Activated effector memory CD4-positive, alpha-beta T cell treated with anti-CD3 and anti-CD28 coated beads, Interleukin-2, amount 50 U/mL, for 16 hours (primary cell): ENCODE results near the gene CTBP1.

ENCODE experiments used
- DNase-seq: peaks from one replicate; pipeline ENCODE4 v3.0.0-alpha.2; 2020

The CTBP1 gene

DNA sequence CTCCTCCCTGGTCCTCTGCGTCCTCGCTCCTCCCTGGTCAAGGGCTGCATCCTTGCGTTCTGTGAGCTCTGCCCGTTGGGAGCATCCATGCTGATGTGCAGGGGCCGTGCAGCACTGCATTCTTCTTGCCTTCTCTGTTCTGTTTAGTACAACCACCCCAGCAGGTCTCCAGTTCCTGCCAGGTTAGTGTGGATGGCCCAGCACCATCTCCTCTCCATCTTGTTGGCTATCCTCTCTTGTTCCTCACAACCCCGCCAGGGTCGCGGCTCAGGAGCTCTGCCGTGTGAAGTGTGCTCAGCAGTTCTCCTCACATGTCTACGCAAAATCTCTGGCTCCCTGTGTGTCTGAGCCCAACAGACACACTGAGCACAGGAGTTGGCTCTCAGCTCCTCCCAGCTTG lies 30.3 kb upstream of the CTBP1 start:
- DNase-seq, result peak; percentile 31

DNA sequence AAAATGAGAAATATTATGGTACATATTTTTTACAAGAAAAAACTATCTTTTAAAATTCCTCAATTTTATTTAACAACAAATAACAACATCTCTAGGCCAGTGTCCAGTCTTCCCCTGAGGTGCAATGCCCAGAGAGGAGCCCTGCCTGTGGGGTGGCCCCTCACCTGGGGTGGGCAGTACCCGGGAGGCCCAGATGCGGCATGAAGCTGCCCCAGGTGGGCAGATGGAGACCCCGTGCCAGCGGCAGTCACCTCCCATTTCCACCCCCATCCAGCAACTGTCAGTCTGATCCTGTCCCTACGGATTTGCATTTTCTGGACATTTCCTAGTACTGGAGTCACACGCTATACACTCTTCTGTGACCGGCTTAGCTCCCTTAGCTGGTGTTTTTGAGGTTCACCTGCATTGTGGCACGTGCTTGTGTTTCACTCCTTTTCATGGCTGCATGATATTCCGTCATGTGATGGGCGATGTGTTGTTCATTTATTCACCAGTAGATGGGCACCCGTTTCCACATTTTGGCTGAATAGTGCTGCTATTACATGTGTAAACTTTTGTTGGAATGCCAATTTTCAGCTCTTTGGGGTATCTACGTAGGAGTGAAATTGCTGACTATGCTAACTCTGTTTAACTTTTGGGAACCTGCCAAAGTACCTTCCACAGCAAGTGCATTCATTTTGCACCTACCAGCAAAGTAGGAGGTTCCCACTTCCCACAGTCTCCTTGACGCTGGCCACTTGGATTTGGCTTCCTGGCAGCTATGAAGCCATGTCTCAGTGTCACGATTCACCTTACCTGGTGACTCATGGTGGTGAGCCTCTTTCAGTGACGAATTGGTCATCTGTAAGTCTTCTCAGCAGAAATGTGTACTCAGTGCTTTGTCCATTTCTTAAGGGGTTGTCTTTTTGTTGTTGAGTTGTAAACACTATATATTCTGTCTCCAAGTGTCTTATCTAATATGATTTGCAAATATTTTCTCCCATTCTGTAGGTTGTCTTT lies 29.0 kb upstream of the CTBP1 start:
- DNase-seq, result peak; percentile 50

DNA sequence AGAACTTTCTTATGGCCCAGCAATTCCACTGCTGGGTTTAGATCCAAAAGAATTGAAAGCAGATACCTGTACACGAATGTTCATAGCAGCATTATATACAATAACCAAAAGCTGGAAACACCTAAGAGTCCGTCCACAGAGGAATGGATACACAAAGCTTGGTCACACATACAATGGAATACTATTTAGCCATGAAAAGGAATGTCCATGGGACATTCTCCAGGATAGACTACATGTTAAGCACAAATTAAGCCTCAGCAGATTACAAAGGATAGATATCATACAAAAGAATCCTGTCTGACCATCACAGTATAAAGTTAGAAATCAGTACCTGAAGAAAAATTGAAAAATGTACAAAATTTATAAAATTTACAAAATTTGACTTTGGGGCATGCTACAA lies 28.1 kb upstream of the CTBP1 start:
- DNase-seq, result no peak

DNA sequence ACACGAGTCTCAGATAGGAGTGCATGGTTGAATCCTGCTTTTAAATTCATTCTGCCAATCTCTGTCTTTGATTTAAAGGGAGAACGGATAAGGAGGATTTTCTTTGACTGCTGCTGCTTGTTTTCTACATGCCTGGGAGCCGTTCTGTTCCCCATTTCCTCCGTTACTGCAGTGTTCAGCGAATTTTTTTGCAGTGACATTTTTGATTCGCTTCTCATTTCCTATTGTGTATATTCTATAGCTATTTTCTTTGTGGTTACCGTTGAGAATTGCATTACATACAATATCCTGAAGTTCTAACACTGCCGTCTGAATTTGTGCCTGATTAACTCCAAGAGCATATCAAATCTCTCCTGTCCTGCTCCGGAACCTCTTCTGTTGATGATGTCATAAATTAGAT lies 25.9 kb upstream of the CTBP1 start:
- no peak for DNase-seq

DNA sequence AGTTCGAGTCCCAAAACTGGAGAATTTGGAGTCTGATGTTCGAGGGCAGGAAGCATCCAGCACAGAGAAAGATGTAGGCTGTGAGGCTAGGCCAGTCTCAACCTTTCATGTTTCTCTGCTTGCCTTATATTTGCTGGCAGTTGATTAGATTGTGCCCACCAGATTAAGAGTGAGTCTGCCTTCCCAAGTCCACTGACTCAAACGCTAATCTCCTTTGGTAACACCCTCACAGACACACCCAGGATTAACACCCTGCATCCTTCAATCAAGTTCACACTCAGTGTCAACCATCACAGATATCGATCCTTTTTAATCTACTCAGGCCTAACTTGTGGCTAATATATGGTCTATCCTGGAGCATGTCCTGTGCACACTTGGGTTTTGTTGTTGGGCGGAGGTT lies 22.8 kb upstream of the CTBP1 start:
- no peak for DNase-seq

DNA sequence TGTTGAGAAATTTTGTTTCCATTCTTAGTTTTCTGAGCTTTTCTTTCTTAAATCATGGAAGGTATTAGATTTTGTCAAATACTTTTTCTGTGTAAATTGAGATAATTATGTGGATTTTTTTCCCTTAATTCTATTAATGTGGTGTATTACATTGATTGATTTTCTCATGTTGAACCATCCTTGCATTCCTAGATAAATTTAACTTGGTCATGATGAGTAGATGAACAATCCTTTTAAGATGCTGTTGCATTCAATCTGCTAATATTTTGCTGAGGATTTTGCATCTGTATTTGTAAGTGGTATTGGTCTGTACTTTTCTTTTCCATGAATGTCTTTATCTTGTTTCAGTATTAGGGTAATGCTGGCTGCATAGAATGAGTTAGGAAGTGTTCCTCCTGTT lies 20.3 kb upstream of the CTBP1 start:
- DNase-seq, result no peak

DNA sequence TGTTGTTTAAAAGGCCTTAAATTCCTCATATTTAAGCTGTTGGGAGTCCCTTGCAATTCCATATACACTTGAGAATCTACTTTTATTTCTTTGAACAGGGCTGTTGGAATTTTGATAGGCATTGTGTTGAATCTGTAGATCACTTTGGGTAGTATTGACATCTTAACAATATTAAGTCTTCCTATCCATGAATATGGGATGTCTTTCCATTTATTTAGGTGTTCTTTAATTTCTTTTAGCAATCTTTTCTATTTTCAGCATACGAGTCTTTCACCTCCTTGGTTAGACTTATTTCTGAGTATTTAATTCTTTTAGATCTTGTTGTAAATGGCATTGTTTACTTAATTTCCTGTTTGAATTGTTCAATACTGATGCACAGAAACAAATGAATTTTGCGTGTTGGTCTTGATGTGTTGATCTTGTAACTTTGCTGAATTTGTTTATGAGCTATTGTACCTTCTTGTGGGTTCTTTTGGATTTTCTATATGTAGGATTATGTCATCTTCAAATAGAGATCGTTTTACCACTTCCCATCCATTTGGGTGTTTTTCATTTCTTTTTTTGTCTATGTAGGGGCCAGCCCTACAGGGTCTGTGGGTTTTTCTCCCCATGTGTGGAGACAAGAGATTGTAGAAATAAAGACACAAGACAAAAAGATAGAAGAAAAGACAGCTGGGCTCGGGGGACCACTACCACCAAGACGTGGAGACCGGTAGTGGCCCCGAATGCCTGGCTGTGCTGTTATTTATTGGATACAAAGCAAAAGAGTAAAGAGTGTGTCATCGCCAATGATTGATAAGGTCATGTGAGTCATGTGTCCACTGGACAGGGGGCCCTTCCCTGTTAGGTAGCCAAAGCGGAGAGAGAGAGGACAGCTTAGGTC lies 18.2 kb upstream of the CTBP1 start:
- no peak for DNase-seq

DNA sequence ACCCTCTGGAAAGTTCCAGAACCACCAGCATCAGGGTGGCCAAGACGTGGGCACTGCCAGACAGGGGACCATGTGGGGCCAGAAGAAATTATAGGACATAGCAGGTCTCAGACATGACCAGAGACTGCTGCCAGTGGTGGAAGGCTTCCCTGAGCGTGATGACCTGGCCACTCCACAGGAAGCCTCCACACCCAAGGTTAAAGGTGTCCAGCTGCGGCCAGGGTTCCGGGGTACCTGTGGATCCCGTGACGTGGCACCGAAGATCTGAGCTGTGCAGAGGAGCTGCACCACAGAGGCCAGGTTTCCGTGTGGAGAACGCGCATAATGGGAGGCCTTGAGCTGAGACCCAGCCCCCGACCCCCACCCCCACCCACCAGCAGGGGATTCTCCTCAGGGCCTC lies 16.4 kb upstream of the CTBP1 start:
- DNase-seq, result peak; percentile 58

DNA sequence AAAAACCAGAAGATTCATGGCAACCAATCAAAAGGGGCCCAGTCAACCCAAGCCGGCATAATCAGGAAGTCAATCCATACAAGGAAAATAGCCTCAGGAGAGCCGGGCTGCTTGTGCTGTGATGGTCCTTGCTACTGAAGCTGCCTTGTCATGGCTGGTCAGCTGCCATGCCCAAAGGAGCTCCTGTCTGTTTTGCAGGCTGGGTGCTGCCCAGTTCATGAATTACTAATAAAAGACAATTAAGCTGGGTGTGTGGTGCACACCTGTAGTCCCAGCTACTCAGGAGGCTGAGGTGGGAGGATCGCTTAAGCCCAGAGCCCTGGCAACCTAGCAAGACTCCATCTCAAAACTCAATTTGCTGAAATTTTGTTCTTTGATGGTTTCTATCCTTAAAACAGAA lies 16.0 kb upstream of the CTBP1 start:
- no peak for DNase-seq

DNA sequence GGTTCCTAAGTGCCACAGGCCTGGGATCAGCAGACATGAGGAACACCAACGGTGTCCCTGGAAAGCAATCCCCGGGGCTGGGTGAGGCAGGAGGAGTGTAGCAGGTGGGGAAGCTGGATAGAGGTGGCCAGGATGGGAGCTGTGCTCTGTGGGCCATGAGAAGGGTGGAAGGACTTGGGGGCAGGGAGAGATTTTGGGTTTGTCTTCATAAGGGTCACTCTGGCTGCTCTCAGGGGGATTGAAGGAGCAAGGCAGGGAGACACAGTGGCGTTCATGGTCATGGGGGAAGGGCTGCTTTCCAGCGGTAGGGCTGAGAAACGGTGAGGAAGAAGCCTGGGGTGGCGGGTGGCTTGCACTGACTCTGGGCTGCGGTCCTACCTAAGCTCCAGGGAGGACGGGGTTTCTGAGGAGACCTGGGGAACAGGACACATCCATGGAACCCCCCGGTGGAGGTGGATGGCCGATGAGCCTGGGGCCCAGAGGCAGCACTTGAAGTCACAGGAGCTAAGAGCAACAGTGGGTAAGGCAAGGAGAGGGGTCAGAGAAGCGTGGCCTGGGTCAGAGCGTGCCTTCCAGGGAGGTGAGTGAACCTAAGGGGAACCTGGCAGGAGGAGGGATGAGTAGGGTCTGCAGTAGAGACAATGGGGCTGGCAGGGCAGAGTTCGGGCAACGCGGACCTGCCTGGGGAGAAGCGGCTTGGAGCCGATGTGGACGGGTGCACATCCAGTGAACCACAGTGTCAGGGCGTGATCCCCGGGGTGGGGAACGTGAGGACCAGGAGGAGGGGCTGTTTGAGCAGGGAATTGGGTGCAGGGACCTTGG lies 12.4 kb upstream of the CTBP1 start:
- no peak for DNase-seq

DNA sequence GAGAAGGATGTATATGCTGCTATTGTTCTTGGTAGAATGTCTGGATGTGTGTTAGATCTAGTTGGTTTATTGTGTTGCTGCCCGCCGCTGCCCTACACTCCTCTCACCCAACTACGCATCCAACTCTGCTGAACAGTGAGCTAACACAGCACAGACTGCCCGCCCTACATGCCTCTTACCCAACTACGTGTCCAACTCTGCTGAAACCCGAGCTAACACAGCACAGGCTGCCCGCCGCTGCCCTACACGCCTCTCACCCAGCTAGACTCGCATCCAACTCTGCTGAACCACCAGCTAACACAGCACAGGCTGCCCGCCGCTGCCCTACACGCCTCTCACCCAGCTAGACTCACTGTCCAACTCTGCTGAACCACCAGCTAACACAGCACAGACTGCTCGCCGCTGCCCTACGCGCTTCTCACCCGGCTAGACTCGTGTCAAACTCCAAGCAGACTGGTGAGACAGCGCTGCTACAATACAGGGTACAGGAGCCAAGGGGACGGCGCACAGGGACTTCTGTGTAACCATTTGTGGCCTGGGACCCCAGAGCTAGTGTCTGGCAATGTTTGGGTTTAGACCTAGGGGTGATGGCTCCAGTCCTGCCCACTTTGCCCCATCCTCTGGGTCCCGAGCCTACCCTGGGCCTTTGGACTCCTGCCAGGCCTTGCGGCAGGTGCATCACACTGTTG lies 11.6 kb upstream of the CTBP1 start:
- no peak for DNase-seq

DNA sequence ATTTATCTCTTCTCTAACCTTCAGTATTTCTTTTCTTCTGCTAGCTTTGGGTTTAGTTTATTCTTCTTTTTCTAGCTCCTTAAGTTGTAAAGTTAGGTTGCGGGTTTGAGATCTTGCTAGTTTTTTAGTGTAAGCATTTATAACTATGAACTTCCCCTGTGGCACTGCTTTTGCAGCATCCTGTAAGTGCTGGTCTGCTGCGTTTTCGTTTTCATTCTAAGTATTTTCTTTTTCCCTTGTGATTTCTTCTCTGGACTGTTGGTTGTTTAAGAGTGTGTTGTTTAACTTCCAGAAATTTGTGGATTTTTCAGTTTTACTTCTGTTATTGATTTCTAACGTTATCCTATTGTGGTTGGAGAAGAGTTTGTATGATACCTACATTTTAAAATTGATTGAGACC lies 11.0 kb upstream of the CTBP1 start:
- no peak for DNase-seq

DNA sequence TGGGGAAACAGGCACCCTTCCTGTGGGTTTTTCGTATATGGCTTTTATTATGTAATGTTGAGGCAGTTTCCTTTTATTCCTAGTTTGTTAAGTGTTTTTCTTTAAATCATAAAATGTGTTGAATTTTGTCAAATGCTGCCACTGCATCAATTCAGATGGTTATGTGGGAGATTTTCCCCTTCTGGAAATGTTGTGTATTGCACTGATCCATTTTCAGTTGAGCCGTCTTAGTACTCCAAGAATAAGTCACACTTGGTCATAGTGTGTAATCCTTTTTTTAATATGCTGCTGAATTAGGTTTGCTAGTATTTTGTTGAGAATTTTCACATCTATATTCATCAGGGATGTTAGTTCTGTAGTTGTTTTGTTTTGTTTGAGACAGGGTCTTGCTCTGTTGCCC lies 9.5 kb upstream of the CTBP1 start:
- no peak for DNase-seq

DNA sequence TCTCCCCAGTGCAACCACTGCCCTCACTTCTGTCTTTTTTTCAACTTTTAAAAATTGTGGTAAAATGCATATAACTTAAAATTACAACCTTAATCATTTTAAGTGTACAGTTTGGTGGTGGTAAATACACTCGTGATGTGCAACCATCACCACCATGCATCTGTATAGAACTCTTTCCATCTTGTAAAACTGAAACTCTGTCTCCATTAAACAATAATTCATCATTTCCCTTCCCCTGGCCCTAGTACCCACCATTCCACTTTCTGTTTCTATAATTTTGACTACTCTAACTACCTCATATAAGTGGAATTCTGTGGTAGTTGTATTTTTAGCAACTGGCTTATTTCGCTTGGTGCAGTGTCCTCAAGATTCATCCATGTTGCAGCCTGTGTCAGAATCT lies 6.8 kb upstream of the CTBP1 start:
- DNase-seq, result no peak

DNA sequence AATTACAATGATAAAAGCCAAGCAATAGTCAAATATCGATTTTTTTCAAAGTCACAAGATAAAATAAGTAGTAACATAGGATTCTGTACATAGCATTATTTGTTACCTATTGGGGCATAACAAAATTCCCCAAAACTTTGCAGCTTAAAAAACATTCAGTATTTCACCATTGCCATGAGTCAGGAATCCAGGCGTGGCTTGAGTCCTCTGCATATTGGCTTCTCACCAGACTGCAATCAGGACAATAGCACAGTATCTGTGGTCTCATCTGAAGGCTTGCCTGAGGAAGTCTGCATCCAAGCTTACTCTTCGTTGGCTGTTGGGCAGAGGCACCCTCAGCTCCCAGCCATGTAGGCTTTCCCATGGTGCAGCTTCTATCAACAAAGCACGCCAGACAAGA lies 6.2 kb upstream of the CTBP1 start:
- no peak for DNase-seq

DNA sequence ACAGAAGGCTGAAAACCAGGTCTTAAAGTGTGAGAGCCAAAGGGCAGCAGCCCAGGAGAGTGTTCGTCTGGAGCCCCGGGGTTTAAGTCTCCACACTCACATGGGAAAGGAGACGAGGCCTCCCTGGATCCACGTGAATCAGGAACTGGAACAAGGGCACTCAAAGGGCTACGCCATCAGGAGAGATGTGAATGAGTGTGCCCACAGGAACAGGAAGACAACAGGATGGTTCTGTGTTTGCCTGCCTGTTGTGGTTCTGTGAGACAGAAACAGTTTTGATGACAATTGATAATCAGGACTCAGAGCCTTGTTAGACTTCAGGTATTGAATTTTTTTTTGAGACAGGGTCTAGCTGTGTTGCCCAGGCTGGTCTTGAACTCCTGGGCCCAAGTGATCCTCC lies 4.9 kb upstream of the CTBP1 start:
- no peak for DNase-seq

DNA sequence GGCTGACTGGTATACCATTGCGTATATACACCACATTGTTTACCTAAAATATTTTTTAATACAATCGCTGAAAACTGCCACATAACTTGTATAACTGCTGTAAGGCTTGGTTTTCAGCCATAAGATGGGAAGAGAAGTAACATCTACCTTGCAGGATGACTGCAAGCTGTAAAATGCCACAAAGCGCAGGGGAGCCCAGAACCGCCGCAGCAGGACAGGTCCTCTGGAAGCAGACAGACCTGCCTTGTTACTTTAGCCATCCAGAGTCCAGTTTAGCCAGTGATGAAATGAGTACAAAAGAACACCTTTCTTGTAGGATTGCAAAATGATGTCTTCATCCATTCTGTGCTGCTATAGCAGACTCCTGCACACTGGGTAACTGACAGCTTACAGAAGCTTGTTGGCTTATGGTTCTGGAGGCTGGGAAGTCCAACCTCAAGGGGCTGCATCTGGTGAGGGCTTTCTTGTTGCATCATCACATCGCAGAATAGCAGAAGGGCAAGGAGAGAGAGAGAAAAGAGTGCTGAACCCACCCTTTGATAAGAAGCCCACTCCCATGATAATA lies 4.1 kb upstream of the CTBP1 start:
- DNase-seq, result no peak

DNA sequence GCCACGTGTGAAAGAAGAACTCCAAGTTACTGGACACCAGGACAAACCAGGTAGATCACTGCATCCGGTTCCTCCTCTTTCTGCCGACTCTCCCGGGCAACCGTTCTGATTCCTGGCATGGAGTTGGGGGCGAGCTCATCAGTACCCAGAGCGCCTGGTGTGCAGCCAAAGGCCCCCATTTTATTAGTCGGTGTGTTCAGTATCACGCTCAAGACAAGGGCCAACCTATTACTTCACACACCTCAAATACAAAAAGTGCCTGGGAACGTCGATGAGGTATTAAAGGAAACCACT lies 2.8 kb upstream of the CTBP1 start:
- peak; percentile 38 for DNase-seq

DNA sequence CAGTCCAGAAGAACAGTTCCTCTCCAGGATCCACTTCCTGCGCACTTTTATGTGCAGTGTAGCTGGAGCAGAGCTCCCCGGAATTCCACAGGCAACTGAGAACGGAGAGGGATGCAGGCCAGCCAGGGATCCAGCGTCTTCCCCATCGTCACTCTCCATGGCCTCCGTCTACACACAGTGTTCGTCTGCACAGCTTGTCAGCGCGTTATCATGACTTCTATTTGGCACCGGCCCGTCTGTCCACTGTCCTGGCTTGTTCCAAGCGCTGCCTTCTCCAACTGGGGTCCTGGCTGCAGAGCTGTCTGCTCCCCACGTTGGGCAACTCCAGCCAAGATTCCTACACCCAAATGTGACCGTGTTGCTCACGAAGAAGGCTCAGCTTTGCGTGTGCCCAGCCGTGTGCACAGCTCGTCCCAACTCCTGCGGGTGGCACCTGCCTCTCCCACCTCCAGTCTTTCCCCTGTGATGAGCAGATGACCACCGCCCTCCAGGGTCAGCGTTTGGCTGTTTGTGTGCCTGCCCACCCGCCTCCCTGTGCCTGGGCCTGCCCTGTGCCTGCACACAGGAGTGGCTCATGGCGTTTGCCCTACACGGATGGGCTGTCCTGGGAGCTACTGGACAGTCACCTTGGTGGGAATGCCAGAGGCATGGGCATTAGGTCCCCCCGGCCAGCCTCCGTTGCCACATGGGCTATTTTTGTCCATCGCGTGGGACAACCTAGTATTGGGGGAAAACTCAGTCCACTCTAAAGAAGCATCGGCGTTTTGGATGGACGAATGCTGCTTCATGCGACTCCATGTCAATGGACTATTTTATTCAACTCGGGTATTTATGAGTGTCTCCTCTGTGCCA lies 2.2 kb upstream of the CTBP1 start:
- no peak for DNase-seq

DNA sequence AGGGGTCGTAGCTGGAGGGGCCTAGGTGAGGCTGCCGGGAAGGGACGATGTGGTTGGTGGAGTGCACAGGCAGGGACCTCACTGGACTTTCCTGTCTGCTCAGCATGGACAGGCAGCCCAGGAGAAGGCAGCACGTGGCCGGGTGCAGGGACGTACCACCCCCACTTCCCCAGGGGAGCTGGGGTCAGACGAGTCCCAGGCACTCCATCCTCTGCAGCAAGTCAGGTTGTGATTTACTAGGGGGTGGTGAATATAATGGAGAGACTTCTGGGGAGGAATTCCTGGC lies 1.5 kb upstream of the CTBP1 start:
- peak; percentile 62 for DNase-seq

DNA sequence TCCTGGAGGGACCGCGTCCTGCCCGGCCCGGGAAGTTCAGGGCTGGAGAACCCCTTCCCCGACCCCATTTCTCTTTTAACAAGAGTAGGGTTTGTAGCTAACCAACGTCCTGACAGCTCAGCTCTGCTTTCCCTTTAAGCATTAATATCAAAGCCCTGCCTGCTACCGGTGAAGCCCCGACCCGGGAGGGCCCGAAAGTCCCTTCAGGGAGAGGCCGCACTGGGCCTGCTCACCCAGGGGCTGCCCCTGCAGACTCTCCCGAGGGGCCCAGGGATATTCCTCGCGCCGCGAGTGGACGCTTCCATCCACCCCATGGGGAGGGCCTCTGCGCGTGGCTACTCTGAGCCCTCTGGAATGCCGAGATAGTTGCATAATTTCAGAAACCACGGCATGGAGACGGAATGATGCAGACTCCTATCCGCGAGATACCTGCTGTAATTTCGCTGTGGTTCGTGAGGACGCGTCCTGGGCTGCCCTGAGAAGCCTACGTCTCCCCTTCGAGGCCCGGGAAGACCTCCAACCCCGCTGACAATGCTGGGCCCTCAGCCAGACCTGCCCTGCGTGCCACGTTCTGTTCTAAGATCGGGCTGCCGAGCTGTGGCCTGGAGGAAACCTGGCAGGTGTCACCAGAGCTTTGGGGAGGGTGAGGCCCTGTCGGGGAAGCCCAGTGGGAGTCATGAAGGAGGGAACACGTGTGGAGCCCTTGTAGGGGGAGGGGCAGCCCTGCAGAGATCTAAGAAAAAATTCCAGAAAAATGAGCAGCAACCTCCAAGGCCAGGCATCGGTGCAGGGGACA lies 999 bp upstream of the CTBP1 start:
- peak; percentile 85 for DNase-seq
